COR-L47 (cell line): ENCODE measurements around the gene IRAK1.

Experiments
- DNase-seq: peaks from one replicate; lab custom pipeline; 2025; lab: John Stamatoyannopoulos, UW

Gene IRAK1

GRCh38 chrX:154040863-154041262 is 21.2 kb upstream of the IRAK1 start:
- no peak for DNase-seq

GRCh38 chrX:154040307-154040756 is 20.6 kb upstream of the IRAK1 start:
- DNase-seq, result no peak

GRCh38 chrX:154039577-154039976 is 19.9 kb upstream of the IRAK1 start:
- DNase-seq, result no peak

- no peak for DNase-seq
These were observed 19.0 kb upstream of the IRAK1 start for GRCh38 chrX:154038656-154039055.

GRCh38 chrX:154037754-154038153 is 18.1 kb upstream of the IRAK1 start:
- no peak for DNase-seq

GRCh38 chrX:154036513-154036912 is 16.8 kb upstream of the IRAK1 start:
- no peak for DNase-seq

- DNase-seq, result no peak
These were observed 14.1 kb upstream of the IRAK1 start for GRCh38 chrX:154033848-154034247.

GRCh38 chrX:154032653-154033052 is 13.0 kb upstream of the IRAK1 start:
- no peak for DNase-seq

- DNase-seq, result no peak
These were observed 12.5 kb upstream of the IRAK1 start for GRCh38 chrX:154032160-154032559.

- DNase-seq, result no peak
These were observed 11.1 kb upstream of the IRAK1 start for GRCh38 chrX:154030715-154031305.

GRCh38 chrX:154030266-154030665 is 10.6 kb upstream of the IRAK1 start:
- no peak for DNase-seq

- no peak for DNase-seq
These were observed 9.7 kb upstream of the IRAK1 start for GRCh38 chrX:154029439-154029838.

GRCh38 chrX:154028502-154029184 is 8.9 kb upstream of the IRAK1 start:
- no peak for DNase-seq

- DNase-seq, result no peak
These were observed 8.3 kb upstream of the IRAK1 start for GRCh38 chrX:154027986-154028385.

GRCh38 chrX:154027022-154027402 is 7.3 kb upstream of the IRAK1 start:
- no peak for DNase-seq

GRCh38 chrX:154026136-154027021 is 6.7 kb upstream of the IRAK1 start:
- DNase-seq, result no peak

GRCh38 chrX:154025230-154025629 is 5.5 kb upstream of the IRAK1 start:
- no peak for DNase-seq

GRCh38 chrX:154024271-154024670 is 4.6 kb upstream of the IRAK1 start:
- no peak for DNase-seq

GRCh38 chrX:154023276-154024000 is 3.7 kb upstream of the IRAK1 start:
- DNase-seq, result no peak

- DNase-seq, result no peak
These were observed 2.4 kb upstream of the IRAK1 start for GRCh38 chrX:154022108-154022507.

GRCh38 chrX:154021131-154021611 is 1.5 kb upstream of the IRAK1 start:
- DNase-seq, result no peak

GRCh38 chrX:154020536-154021115 is 924 bp upstream of the IRAK1 start:
- DNase-seq, result no peak
